ENCODE results near the gene CRTC1. TPM values are rescaled to one million over a fixed set of nuclear protein-coding genes. Genes with fewer than 3 reads are reported as not detected.

CRTC1 gene
- total RNA-seq, 3 donors from 2014 or later = 11.5 to 15.1 (median 12.5) TPM

DNA sequence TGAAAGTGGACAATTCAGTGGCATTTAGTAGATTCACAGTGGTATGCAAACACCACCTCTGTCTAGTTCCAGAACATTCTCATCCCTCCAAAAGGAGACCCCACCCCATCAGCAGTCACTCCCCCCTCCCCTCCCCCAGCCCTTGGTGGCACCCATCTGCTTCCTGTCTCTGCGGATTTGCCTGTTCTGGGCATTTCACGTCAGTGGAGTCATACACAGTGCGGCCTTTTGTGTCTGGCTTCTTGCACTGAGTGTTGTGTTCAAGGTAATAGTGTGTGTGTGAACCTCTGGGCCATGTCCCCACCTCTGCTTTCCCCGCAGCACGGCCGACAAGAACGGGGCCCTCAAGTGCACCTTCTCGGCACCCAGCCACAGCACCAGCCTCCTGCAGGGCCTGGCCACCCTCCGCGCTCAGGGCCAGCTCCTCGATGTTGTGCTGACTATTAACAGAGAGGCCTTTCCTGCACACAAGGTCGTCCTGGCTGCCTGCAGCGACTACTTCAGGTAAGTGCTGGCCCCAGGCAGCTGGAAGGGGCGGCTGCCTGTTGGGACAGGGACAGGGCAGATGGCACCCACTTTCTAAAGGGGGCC is 19.4 kb upstream of the CRTC1 start:
- no peaks in the 10 kb centered on the region for H3K4me1 ChIP-seq (ENCODE audit: low read depth)
- ATAC-seq = no peak
- H3K9me3 ChIP-seq = no peaks in the 10 kb centered on the region
- intact Hi-C loops (cut with DNase I, micrococcal nuclease) = no loop called here
- H3K36me3 ChIP-seq (ENCODE audit: low read depth) = peaks cover 1% of the 10 kb centered on the region
- no peak for TF ChIP-seq CTCF (IDR thresholded peaks at IDR 0.05)
- DNase-seq = no peak
- H3K4me3 ChIP-seq = no peak overlapping the region

DNA sequence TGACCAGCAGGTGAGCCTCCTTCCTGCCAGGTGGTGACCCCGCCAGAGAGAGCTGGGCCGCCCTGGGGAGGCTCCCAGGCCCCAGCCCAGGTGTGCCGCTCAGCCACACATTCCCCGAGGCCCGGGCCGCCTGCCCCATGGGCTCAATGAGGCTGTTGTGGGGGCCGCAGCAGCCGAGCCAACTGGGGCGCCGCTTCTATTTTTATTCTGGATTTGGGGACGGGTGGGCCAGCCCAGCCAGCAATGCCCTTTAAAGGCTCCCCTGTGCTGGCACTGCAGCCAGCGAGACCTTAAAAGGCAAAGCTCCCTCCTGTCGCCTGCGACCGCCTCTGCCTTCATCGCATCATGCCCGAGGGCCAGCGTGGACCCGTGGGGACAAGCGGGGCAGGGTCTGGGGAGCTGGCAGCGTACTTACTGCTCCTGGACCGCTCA is 17.7 kb upstream of the CRTC1 start:
- DNase-seq (no peak), ATAC-seq (no peak)
- no peaks in the 10 kb centered on the region for H3K9me3 ChIP-seq
- no peak for TF ChIP-seq CTCF (IDR thresholded peaks at IDR 0.05)
- peaks cover 4% of the 10 kb centered on the region for H3K36me3 ChIP-seq (ENCODE audit: low read depth)
- intact Hi-C loops (cut with DNase I, micrococcal nuclease) = no loop called here
- H3K4me1 ChIP-seq (ENCODE audit: low read depth) = no peaks in the 10 kb centered on the region
- no peak overlapping the region for H3K4me3 ChIP-seq

DNA sequence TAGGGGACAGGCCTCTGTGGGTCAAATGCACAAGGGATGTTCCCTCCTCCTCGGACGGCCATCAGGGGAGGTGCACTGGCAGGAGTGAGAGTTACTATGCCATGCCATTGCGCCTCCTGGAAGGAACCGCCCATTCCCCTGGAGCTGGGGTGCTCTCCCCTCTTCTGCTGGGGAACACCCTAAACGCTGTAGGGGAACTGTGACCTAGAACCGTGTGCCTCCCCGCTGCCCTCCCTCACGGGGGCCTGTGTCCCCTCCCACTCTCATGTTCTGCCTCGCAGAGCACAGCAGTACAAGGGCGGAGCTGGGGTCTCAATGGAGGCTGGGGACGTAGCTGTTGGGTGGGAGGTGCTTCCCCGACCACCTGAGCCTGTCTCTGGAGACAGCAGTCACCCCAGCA is 17.2 kb upstream of the CRTC1 start:
- peaks cover 4% of the 10 kb centered on the region for H3K36me3 ChIP-seq (ENCODE audit: low read depth)
- no peak for ATAC-seq
- DNase-seq = no peak
- intact Hi-C loops (cut with DNase I, micrococcal nuclease) = no loop called here
- TF ChIP-seq CTCF (IDR thresholded peaks at IDR 0.05) = no peak
- H3K4me3 ChIP-seq = no peak overlapping the region
- no peaks in the 10 kb centered on the region for H3K9me3 ChIP-seq
- no peaks in the 10 kb centered on the region for H3K4me1 ChIP-seq (ENCODE audit: low read depth)

DNA sequence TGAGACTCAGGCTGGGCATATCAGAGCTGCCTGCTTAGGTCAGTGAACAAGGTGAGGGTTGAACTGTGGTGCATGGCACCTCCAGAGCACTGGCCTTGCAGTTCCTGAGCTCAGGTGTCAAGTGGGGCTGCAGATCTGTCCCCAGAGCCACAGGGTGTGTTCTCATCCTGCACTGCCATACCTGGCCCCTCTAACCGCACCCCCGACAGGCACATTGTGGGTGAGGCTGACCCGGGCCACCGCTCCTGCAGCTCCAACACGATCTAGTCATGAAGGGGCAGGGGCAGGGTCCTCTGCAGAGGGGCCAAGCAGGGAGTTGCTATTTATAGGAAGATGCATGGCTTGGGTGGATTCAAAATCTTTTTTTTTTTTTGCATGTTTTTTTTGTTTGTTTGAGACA is 16.7 kb upstream of the CRTC1 start:
- Histone ChIP-seq H3K9me3 (no peaks in the 10 kb centered on the region), H3K4me1 (ENCODE audit: low read depth) (no peaks in the 10 kb centered on the region), H3K36me3 (ENCODE audit: low read depth) (peaks cover 4% of the 10 kb centered on the region), H3K4me3 (no peak overlapping the region)
- intact Hi-C loops (cut with DNase I, micrococcal nuclease) = no loop called here
- no peak for TF ChIP-seq CTCF (IDR thresholded peaks at IDR 0.05)
- ATAC-seq = no peak
- no peak for DNase-seq

DNA sequence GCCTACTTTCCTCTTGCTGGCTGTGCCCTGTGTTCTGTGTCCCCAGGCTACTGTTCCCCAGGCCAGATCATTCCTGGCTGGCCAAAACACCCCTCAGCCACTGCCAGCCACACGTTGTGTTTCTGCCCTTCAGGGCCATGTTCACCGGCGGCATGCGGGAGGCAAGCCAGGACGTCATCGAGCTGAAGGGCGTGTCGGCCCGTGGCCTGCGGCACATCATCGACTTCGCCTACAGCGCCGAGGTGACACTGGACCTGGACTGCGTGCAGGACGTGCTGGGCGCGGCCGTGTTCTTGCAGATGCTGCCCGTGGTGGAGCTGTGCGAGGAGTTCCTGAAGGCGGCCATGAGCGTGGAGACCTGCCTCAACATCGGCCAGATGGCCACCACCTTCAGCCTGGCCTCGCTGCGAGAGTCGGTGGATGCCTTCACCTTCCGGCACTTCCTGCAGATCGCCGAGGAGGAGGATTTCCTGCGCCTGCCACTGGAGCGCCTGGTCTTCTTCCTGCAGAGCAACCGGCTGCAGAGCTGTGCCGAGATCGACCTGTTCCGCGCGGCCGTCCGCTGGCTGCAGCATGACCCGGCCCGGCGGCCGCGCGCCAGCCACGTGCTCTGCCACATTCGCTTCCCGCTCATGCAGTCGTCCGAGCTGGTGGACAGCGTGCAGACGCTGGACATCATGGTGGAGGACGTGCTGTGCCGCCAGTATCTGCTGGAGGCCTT is 15.8 kb upstream of the CRTC1 start:
- no peak for TF ChIP-seq CTCF (IDR thresholded peaks at IDR 0.05)
- H3K36me3 ChIP-seq (ENCODE audit: low read depth) = peaks cover 4% of the 10 kb centered on the region
- ATAC-seq (no peak), DNase-seq (no peak)
- H3K4me3 ChIP-seq = no peak overlapping the region
- no peaks in the 10 kb centered on the region for H3K9me3 ChIP-seq
- no peaks in the 10 kb centered on the region for H3K4me1 ChIP-seq (ENCODE audit: low read depth)
- intact Hi-C loops (cut with DNase I, micrococcal nuclease) = no loop called here
